NCI-H2081 treated with DMSO at 0.1 percent for 48 hours (cell line): Measurements from ENCODE around the gene PRMT2.
"Not testable (repeated sequence)": the region's sequence is repeated elsewhere in the genome, so short reads cannot be mapped to it uniquely, and the experiment has no call there.

Experiments
- DNase-seq: peaks from one replicate; lab custom pipeline; 2025; lab: John Stamatoyannopoulos, UW

Gene PRMT2

GRCh38 chr21:46617267-46618051 is 18.0 kb upstream of the PRMT2 start:
- DNase-seq, result no peak

- no peak for DNase-seq
Measured at GRCh38 chr21:46618738-46619379, 16.6 kb upstream of the PRMT2 start.

GRCh38 chr21:46619846-46620245 is 15.6 kb upstream of the PRMT2 start:
- DNase-seq, result no peak

GRCh38 chr21:46620846-46621245 is 14.6 kb upstream of the PRMT2 start:
- DNase-seq, result no peak

GRCh38 chr21:46621457-46622182 is 13.9 kb upstream of the PRMT2 start:
- DNase-seq, result no peak

GRCh38 chr21:46622226-46622625 is 13.2 kb upstream of the PRMT2 start:
- DNase-seq, result no peak

GRCh38 chr21:46624050-46624449 is 11.4 kb upstream of the PRMT2 start:
- no peak for DNase-seq

GRCh38 chr21:46625759-46626158 is 9.7 kb upstream of the PRMT2 start:
- no peak for DNase-seq

- no peak for DNase-seq
Measured at GRCh38 chr21:46626536-46626935, 8.9 kb upstream of the PRMT2 start.

- no peak for DNase-seq
Measured at GRCh38 chr21:46626975-46627501, 8.4 kb upstream of the PRMT2 start.

GRCh38 chr21:46627726-46628125 is 7.7 kb upstream of the PRMT2 start:
- no peak for DNase-seq

- DNase-seq, result no peak
Measured at GRCh38 chr21:46628868-46629267, 6.6 kb upstream of the PRMT2 start.

- not testable (repeated sequence) for DNase-seq
Measured at GRCh38 chr21:46630915-46631314, 4.6 kb upstream of the PRMT2 start.

- no peak for DNase-seq
Measured at GRCh38 chr21:46633566-46633965, 1.9 kb upstream of the PRMT2 start.

GRCh38 chr21:46634427-46634826 is 1.0 kb upstream of the PRMT2 start:
- DNase-seq, result no peak

GRCh38 chr21:46634966-46635323 is 529 bp upstream of the PRMT2 start:
- DNase-seq, result peak; percentile 8

- no peak for DNase-seq
Measured at GRCh38 chr21:46636181-46636512, 673 bp downstream of the PRMT2 start.

- DNase-seq, result no peak
Measured at GRCh38 chr21:46636550-46637285, 1.2 kb downstream of the PRMT2 start.

- no peak for DNase-seq
Measured at GRCh38 chr21:46637952-46638746, 2.7 kb downstream of the PRMT2 start.

- no peak for DNase-seq
Measured at GRCh38 chr21:46639489-46640386, 4.3 kb downstream of the PRMT2 start.
